GM23338 (cell line): Measurements from ENCODE around the gene IRF2BP2. TPM values are rescaled to one million over a fixed set of nuclear protein-coding genes. Genes with fewer than 3 reads are reported as not detected.

Experiments used
- ATAC-seq: fragments of 200-7000 bp; cut with Tn5 transposase; 3 replicates; pipeline ENCODE4 v1.9.1; 2020
- DNase-seq: peaks from one replicate; pipeline ENCODE4 v3.0.0-alpha.2; 2015; ENCODE audit warnings: low spot score
- H2AFZ ChIP-seq: fragments of 200-600 bp; sonication (generic); 2 replicates; pipeline ENCODE4 v1.8.0; 2016; ENCODE audit warnings: antibody characterized with exemption, mild to moderate bottlenecking, moderate library complexity
- H3F3A ChIP-seq: fragments of 200-600 bp; sonication (generic); replicated peaks from 2 replicates; pipeline ENCODE4 v1.8.0; 2017; ENCODE audit warnings: antibody characterized with exemption, mixed run types, low read depth
- H3K27ac ChIP-seq: fragments of 200-600 bp; sonication (generic); 2 replicates; pipeline ENCODE4 v1.6.1; 2016; ENCODE audit warnings: low read depth
- H3K27me3 ChIP-seq: fragments of 200-600 bp; sonication (generic); 2 replicates; pipeline ENCODE4 v1.8.0; 2016; ENCODE audit warnings: mild to moderate bottlenecking, mixed run types, moderate library complexity; ENCODE audit not compliant: insufficient read depth
- H3K36me3 ChIP-seq: fragments of 200-600 bp; sonication (generic); 2 replicates; pipeline ENCODE4 v1.8.0; 2016; ENCODE audit warnings: mild to moderate bottlenecking; ENCODE audit not compliant: insufficient read depth
- H3K4me1 ChIP-seq: fragments of 200-600 bp; sonication (generic); 2 replicates; pipeline ENCODE4 v1.8.0; 2016; ENCODE audit warnings: mild to moderate bottlenecking, moderate library complexity; ENCODE audit not compliant: insufficient read depth
- H3K4me2 ChIP-seq: fragments of 200-600 bp; sonication (generic); 2 replicates; pipeline ENCODE4 v1.7.1; 2017; ENCODE audit warnings: mixed run types
- H3K4me3 ChIP-seq: fragments of 200-600 bp; sonication (generic); 2 replicates; pipeline ENCODE4 v1.6.1; 2016; ENCODE audit warnings: mixed run types
- H3K79me2 ChIP-seq: fragments of 200-600 bp; sonication (generic); replicated peaks from 2 replicates; pipeline ENCODE4 v1.8.0; 2017; ENCODE audit warnings: mild to moderate bottlenecking; ENCODE audit not compliant: insufficient read depth
- H3K9me2 ChIP-seq: fragments of 200-600 bp; sonication (generic); 2 replicates; pipeline ENCODE4 v1.8.0; 2017; ENCODE audit not compliant: insufficient read depth
- H4K20me1 ChIP-seq: fragments of 200-600 bp; sonication (generic); replicated peaks from 2 replicates; pipeline ENCODE4 v1.8.0; 2017; ENCODE audit warnings: mild to moderate bottlenecking; ENCODE audit not compliant: insufficient read depth
- H3K27ac Mint-ChIP-seq: 2 replicates; pipeline ENCODE4 v1.8.0; 2020; ENCODE audit warnings: inconsistent platforms, mild to moderate bottlenecking, moderate library complexity, mixed read lengths
- H3K27me3 Mint-ChIP-seq: 3 replicates; pipeline ENCODE4 v1.8.0; 2022; ENCODE audit warnings: low read depth, mild to moderate bottlenecking, moderate library complexity, mixed read lengths, inconsistent platforms; ENCODE audit not compliant: insufficient read depth, poor library complexity
- H3K36me3 Mint-ChIP-seq: 3 replicates; pipeline ENCODE4 v1.8.0; 2021; ENCODE audit warnings: low read depth, mild to moderate bottlenecking, inconsistent platforms, moderate library complexity, mixed read lengths
- H3K4me1 Mint-ChIP-seq: 3 replicates; pipeline ENCODE4 v1.8.0; 2020; ENCODE audit warnings: mild to moderate bottlenecking, inconsistent platforms, mixed read lengths
- H3K4me3 Mint-ChIP-seq: 3 replicates; pipeline ENCODE4 v1.8.0; 2021; ENCODE audit warnings: moderate library complexity, mild to moderate bottlenecking, inconsistent platforms, mixed read lengths
- H3K9me3 Mint-ChIP-seq: 3 replicates; pipeline ENCODE4 v1.8.0; 2020; ENCODE audit warnings: moderate library complexity, mild to moderate bottlenecking, inconsistent platforms, mixed read lengths
- CTCF ChIP-seq, 2 experiments: fragments of 200-600 bp in 1 of 2; sonication (generic) in 1 of 2; conservative IDR thresholded peaks; 2 replicates each; pipeline versions ENCODE4 v1.5.1 to v1.6.1; 2016 to 2017; ENCODE audit warnings: antibody characterized with exemption in 2 of 2, low read depth in 2 of 2, mild to moderate bottlenecking in 2 of 2, moderate library complexity in 1 of 2
- EZH2 ChIP-seq: fragments of 200-600 bp; sonication (generic); IDR thresholded peaks from one replicate; pipeline ENCODE4 v1.8.0; 2017; ENCODE audit warnings: antibody characterized with exemption, mild to moderate bottlenecking, low read depth; ENCODE audit not compliant: unreplicated experiment
- EZH2phosphoT487 ChIP-seq: fragments of 200-600 bp; sonication (generic); IDR thresholded peaks from one replicate; pipeline ENCODE4 v1.8.1; 2018; ENCODE audit warnings: antibody characterized with exemption; ENCODE audit not compliant: unreplicated experiment
- POLR2AphosphoS5 ChIP-seq: IDR thresholded peaks from 2 replicates; pipeline ENCODE4 v1.6.1; 2016; ENCODE audit warnings: antibody characterized with exemption, low read depth
- REST ChIP-seq: IDR thresholded peaks from one replicate; pipeline ENCODE4 v1.6.1; 2018; ENCODE audit warnings: antibody characterized with exemption; ENCODE audit not compliant: unreplicated experiment
- STAT1 ChIP-seq: IDR thresholded peaks from one replicate; pipeline ENCODE4 v1.6.1; 2016; ENCODE audit warnings: antibody characterized with exemption; ENCODE audit not compliant: unreplicated experiment
- ZNF462 ChIP-seq: fragments of 250-450 bp; sonication (Bioruptor Pico); IDR thresholded peaks from 2 replicates; pipeline ENCODE4 v1.5.0; 2020; ENCODE audit warnings: mild to moderate bottlenecking, moderate library complexity
- polyA plus RNA-seq: library from polyadenylated mRNA; unstranded; fragments of >200 nt; fragmentation: Nextera tagmentation; extraction: Ambion mirVana; gene quantifications from 2 replicates; pipeline ENCODE4 v1.2.1, GENCODE V29; 2016
- total RNA-seq: library from RNA; depleted of rRNA; stranded (reverse); fragments of >200 nt; shearing (Covaris generic); gene quantifications from 2 replicates; pipeline ENCODE4 v1.2.3, GENCODE V29; 2014

IRF2BP2 gene
- total and polyA plus RNA-seq, 2 experiments from 2014 or later: 19.4 to 62.4 TPM

- Histone ChIP-seq H3F3A (no peaks in the 10 kb centered on the region), H3K4me1 (no peaks in the 10 kb centered on the region), H3K27ac (no peak overlapping the region), H2AFZ (no peak overlapping the region), H3K27me3 (no peaks in the 10 kb centered on the region), H3K79me2 (no peaks in the 10 kb centered on the region), H3K9me2 (0 out of 2 replicates have a peak, but pooled peaks cover 4% of the 10 kb centered on the region), H3K4me3 (no peak overlapping the region), H3K36me3 (peaks cover 3% of the 10 kb centered on the region; the same call in 1 of the 2 replicates), H4K20me1 (no peaks in the 10 kb centered on the region; the same call in 1 of the 2 replicates), H3K4me2 (no peak overlapping the region)
- ATAC-seq: no peak
- peaks cover 5% of the 10 kb centered on the region for H3K27me3 Mint-ChIP-seq
- TF ChIP-seq REST: no peak
- no peak for TF ChIP-seq CTCF (conservative IDR thresholded peaks at IDR 0.05; ENCODE audit: low read depth in 2 of 2)
- TF ChIP-seq STAT1: no peak
- no peak for TF ChIP-seq POLR2AphosphoS5
- no peak for TF ChIP-seq EZH2
- TF ChIP-seq ZNF462 (CRISPR knock-in tag): no peak
- TF ChIP-seq EZH2phosphoT487: no peak
- H3K4me3 Mint-ChIP-seq: no peak overlapping the region
- no peak for DNase-seq
- no peaks in the 10 kb centered on the region for H3K36me3 Mint-ChIP-seq
- H3K9me3 Mint-ChIP-seq: 0 out of 3 replicates have a peak, but pooled peaks cover 2% of the 10 kb centered on the region
- H3K27ac Mint-ChIP-seq: no peak overlapping the region
- H3K4me1 Mint-ChIP-seq: peaks cover 5% of the 10 kb centered on the region; the same call in 1 of the 3 replicates
Observed at GRCh38 chr1:234643850-234644134, 33.8 kb upstream of the IRF2BP2 start.
